Left colon (tissue), 2 donors: ENCODE data around the gene USP34. TPM values are rescaled to one million over a fixed set of nuclear protein-coding genes. Genes with fewer than 3 reads are reported as not detected.
"Not testable (repeated sequence)": the region's sequence is repeated elsewhere in the genome, so short reads cannot be mapped to it uniquely, and the experiment has no call there.

Experiments used
- ATAC-seq: fragments of 200-7000 bp; cut with Tn5 transposase; one replicate; pipeline ENCODE4 v1.9.1; 2020; ENCODE audit warnings: mild to moderate bottlenecking, moderate library complexity
- DNase-seq, 2 donors: peaks; one replicate each; pipeline ENCODE4 v3.0.0-alpha.2; 2020
- intact Hi-C, 2 donors: fragments of 100-400 bp; cut with DNase I in 1 of 2; cut with micrococcal nuclease in 1 of 2; formaldehyde crosslinking; loops; one replicate each; pipeline versions ENCODE4 v1.11.2 to v1.14.0; 2022; cut with DNase I, micrococcal nuclease
- total RNA-seq, 2 donors: library from RNA; stranded (reverse); fragmentation: NEBNext Ultra II Directional; extraction: Animal tissue kit (Norgen Biotek cat#: 25700); gene quantifications; one replicate each; pipeline ENCODE4 v1.2.1, GENCODE V29; 2021
- donor health status: DM: no; HTN: no; CAD: no.
- donor health status: DM: yes; HTN: yes; CAD: no.

USP34 gene
- total RNA-seq, 2 donors from 2014 or later, result 81.3 to 89.0 TPM

DNA sequence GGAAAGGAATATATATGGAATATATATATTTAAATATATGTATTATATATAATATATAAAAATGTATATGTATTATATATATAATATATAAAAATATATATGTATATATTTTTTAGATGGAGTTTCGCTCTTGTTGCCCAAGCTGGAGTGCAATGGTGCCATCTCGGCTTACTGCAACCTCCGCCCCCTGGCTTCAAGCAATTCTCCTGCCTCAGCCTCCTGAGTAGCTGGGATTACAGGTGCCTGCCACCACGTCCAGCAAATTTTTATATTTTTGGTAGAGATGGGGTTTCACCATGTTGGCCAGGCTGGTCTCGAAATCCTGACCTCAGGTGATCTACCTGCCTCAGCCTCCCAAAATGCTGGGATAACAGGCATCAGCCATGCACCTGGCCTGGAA, 322.8 kb downstream of the USP34 start:
- ATAC-seq, intact Hi-C loops, DNase-seq: not testable (repeated sequence)

DNA sequence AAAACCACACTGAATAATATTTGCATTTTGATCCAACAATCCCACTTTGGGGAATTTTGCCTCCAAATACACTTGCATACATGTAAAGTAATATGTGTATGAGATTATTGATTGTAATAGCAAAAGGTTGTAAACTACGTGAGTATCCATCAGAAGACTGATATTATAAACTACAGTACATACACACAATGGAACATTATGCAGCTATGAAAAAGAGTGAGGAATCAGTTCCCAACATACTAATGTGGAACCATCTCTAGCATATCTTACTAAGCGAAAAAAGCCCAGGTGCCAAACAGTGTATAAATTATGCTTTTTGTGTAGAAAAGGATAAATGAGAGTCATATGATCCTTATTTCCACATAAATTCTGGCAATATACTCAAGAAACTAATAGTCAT, 324.9 kb downstream of the USP34 start:
- intact Hi-C loops, result no loop called here
- no peak for ATAC-seq
- DNase-seq, result no peak

DNA sequence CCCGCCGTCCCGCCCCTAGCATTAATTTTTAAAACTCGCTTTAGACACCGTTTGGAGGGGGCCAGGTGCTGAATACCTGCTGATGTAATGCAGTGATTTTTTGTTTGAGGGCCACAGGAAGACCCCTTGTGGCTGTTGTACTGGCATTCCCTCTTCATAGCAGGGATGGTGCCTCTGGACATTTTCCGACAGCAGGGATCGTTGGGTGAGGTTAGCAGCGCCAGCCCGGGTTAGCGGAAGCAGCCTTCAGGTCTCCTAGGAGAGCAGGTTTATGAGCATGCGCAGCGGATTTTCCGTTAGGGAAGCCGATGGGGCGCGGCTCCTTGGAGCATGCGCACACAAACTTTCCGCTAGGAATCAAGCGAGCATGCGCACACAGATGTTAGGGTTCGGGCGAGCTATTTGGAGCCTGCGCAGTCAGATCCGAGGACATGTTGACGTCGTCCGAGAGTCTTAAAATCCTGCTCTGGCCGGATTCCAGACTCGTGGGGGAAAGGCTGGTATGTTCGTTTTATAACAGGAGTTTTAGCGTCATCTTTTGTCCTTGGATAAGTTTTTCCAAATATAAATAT, 326.1 kb downstream of the USP34 start:
- intact Hi-C loops, result no loop called here
- ATAC-seq, result peak; percentile 59

DNA sequence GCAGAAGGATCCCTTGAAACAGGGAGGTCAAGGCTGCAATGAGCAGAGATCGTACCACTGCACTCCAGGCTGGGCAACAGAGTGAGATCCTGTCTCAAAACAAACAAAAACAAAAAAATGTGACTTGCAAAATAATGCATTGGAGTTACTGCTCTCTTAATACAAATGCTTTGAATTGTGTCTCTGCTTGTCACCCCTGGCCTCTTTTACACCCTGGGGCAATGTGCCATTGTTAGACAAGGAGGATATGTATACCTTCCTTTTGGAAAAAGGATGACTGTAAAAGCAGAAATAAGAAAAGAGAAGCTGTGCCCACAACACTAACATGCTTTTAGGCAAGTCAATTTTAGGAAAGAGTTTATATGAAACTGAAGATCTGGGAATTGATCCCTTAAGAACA, 329.7 kb downstream of the USP34 start:
- ATAC-seq (no peak), DNase-seq (no peak)
- intact Hi-C loops, result no loop called here

More for the DNA sequence above, 326.1 kb downstream of the USP34 start:
- DNase-seq, result peak; percentile 89 to 90

DNA sequence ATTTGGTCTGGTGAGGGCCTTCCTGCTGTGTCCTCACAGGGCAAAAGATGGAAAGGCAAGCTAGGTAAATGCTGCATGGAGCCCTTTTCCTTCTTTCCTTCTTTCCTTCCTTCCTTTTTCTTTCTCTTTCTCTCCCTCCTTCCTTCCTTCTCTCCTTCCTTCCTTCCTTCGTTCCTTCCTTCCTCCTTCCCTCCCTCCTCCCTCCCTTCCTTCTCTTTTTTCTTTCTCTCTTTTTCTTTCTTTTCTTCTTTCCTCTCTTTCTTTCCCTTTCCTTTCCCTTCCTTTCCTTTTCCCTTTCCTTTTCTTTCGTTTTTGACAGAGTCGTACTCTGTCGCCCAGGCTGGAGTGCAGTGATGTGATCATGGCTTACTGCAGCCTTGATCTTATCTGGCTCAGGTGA, 332.0 kb downstream of the USP34 start:
- intact Hi-C loops, result no loop called here
- DNase-seq (no peak), ATAC-seq (no peak)

Other genes starting within 250 kb of the USP34 start
- gene XPO1, start 67.3 kb upstream of the USP34 start, total RNA-seq, result 10 to 100 TPM; 58.3 to 62.6 TPM